Measurements from ENCODE around the gene MYO9B.

MYO9B gene

DNA sequence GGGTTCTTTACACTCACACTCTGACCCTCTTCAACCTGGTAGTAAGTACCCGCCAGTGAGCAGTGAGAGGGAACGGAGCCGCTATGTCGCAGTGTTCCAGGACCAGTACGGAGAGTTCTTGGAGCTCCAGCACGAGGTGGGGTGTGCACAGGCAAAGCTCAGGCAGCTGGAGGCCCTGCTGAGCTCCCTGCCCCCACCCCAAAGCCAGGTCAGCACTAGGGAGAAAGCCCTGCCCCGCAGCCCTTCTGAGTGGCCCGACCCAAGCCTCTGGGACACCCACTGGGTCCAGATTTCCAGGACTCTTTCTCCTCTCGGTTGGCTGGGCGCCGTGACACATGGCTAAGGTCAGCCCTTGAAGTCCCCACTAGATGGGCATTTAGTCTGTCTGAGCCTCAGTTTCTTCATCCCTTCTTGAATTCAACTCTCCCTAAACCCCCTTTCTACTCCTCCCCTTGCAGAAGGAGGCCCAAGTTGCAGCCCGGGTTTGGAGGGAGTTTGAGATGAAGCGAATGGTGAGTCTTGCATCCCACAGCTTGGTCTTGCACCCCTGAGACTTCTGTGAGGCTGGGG lies 152.3 kb downstream of the MYO9B start:
- Mint-ChIP-seq H3K9me3 (no peaks in the 10 kb centered on the region), H3K4me1 (peaks cover 4% of the 10 kb centered on the region), H3K36me3 (ENCODE audit: low read depth) (peaks cover 24% of the 10 kb centered on the region), H3K4me3 (peak overlapping the region in 2 of 3 experiments; percentile 14 to 27), H3K27me3 (ENCODE audit: low read depth) (no peaks in the 10 kb centered on the region), H3K27ac (no peak overlapping the region)
- TF ChIP-seq, protein P1, sequence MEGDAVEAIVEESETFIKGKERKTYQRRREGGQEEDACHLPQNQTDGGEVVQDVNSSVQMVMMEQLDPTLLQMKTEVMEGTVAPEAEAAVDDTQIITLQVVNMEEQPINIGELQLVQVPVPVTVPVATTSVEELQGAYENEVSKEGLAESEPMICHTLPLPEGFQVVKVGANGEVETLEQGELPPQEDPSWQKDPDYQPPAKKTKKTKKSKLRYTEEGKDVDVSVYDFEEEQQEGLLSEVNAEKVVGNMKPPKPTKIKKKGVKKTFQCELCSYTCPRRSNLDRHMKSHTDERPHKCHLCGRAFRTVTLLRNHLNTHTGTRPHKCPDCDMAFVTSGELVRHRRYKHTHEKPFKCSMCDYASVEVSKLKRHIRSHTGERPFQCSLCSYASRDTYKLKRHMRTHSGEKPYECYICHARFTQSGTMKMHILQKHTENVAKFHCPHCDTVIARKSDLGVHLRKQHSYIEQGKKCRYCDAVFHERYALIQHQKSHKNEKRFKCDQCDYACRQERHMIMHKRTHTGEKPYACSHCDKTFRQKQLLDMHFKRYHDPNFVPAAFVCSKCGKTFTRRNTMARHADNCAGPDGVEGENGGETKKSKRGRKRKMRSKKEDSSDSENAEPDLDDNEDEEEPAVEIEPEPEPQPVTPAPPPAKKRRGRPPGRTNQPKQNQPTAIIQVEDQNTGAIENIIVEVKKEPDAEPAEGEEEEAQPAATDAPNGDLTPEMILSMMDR (IDR thresholded peaks at IDR 0.05; ENCODE audit: unreplicated experiment in 3 of 3) = no peak

DNA sequence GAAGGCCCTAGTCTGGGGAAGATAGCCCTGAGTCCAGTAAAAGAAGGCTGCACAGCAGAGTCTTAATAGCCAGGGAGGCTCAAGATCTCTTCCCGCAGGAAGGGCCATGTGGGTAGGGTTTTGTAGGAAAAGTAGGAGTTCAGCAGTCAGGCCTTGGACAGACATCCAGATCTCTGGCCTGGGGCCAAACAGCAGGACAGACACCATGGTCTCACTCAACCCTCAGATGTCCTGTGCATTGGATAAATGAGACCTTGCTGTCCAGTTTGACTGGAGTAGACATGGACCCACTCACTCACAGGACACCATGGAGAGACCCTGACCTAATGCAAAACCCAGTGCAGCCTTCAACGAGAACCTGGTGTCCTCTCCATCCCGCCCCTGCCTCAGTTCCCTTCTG lies 154.3 kb downstream of the MYO9B start:
- H3K27ac Mint-ChIP-seq = no peak overlapping the region
- H3K4me3 Mint-ChIP-seq = no peak overlapping the region
- no peaks in the 10 kb centered on the region for H3K27me3 Mint-ChIP-seq (ENCODE audit: low read depth)
- TF ChIP-seq, protein P1 (IDR thresholded peaks at IDR 0.05; ENCODE audit: unreplicated experiment in 3 of 3) = no peak
- H3K4me1 Mint-ChIP-seq = peaks cover 4% of the 10 kb centered on the region
- peaks cover 30% of the 10 kb centered on the region for H3K36me3 Mint-ChIP-seq (ENCODE audit: low read depth)
- no peaks in the 10 kb centered on the region for H3K9me3 Mint-ChIP-seq

DNA sequence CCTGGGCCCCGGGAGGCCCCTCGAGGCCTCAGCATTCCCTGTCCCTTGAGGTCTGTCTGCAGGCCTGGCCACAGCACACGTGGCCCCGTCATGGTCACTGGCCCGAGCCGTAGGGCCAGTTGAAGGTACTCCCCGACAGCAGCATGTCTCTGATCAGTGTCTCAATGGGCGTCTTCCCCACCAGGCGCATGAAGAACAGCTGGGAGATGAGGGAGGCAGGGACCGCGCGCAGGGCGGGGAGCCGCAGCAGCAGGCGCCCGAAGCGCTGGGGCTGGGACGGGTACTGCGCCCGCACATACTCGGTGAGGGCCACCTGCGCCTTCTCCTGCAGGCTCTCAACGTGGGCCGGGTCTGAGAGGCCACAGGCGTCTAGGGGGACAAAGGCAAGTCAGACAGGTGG lies 156.7 kb downstream of the MYO9B start:
- Mint-ChIP-seq H3K4me3 (no peak overlapping the region), H3K27me3 (ENCODE audit: low read depth) (no peaks in the 10 kb centered on the region), H3K4me1 (no peaks in the 10 kb centered on the region), H3K27ac (no peak overlapping the region), H3K9me3 (no peaks in the 10 kb centered on the region), H3K36me3 (ENCODE audit: low read depth) (peaks cover 30% of the 10 kb centered on the region)
- TF ChIP-seq, protein P1 (IDR thresholded peaks at IDR 0.05; ENCODE audit: unreplicated experiment in 3 of 3) = no peak

DNA sequence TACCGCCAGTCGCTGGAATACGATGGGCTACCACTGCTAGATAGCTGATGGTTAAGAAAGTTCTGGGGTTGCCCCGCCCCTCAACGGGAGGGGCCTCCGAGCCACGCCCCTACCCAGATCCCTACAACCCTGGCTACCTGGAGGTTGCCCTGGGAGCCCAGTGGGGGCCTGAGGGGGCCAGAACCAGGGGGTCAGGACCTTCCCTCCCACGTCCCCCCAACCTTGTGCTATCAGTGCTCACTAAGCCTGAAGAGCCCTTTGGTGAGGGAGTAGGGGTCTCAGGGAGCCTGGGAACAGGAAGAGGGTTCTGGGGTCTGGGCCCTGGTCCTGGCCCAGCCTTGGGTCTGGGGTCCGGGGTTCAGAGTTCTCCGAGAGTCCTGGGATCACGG lies 159.3 kb downstream of the MYO9B start:
- no peak overlapping the region for H3K27ac Mint-ChIP-seq
- H3K9me3 Mint-ChIP-seq = no peaks in the 10 kb centered on the region
- TF ChIP-seq, protein P1 (IDR thresholded peaks at IDR 0.05; ENCODE audit: unreplicated experiment in 3 of 3) = no peak
- H3K36me3 Mint-ChIP-seq (ENCODE audit: low read depth) = peaks cover 36% of the 10 kb centered on the region
- no peaks in the 10 kb centered on the region for H3K27me3 Mint-ChIP-seq (ENCODE audit: low read depth)
- H3K4me1 Mint-ChIP-seq = peaks cover 7% of the 10 kb centered on the region
- peak overlapping the region in 2 of 3 experiments; percentile 56 to 76 for H3K4me3 Mint-ChIP-seq

DNA sequence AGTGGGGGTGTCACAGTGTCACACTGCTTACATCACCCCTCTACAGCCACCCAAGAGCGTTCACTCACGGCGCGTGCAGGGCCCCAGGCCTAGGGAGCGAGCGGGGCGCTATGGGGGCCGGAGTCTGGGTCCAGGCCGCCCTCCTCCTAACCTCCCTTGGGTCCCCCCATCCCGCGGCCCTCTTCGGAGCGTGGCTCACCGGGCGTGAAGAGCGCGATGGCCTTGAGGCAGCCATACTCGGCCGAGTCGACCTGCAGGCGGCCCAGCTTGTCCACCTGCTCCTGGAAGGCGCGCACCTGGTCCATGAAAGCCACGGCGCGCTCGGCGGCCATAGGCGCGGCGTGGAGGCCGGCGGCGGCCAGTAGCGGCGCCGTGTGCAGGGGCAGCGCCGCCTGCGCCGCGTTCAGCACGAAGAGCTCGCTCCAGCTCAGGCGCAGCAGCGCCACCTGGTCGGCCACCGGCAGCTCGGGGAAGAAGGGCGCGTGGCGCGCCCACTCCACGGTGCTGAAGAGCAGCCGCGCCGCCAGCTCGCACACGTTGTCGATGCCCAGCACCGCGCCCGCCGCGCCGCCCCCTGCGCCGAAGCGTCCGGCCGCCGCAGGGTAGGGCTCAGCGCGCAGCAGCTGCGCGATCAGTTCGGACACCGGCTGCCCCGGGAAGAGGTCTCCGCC lies 159.9 kb downstream of the MYO9B start:
- no peaks in the 10 kb centered on the region for H3K27me3 Mint-ChIP-seq (ENCODE audit: low read depth)
- H3K4me1 Mint-ChIP-seq = peaks cover 7% of the 10 kb centered on the region
- H3K27ac Mint-ChIP-seq = no peak overlapping the region
- peaks cover 31% of the 10 kb centered on the region for H3K36me3 Mint-ChIP-seq (ENCODE audit: low read depth)
- no peaks in the 10 kb centered on the region for H3K9me3 Mint-ChIP-seq
- TF ChIP-seq, protein P1 (IDR thresholded peaks at IDR 0.05; ENCODE audit: unreplicated experiment in 3 of 3) = peak; percentile 32 to 54 (median 46)
- peak overlapping the region in 2 of 3 experiments; percentile 56 to 76 for H3K4me3 Mint-ChIP-seq

All from nephron (organoid).